Stimulated activated effector memory CD8-positive, alpha-beta T cell treated with anti-CD3 and anti-CD28 coated beads, Interleukin-12 subunit alpha, Interleukin-12 subunit beta, amount 100 ng/mL, for 72 hours (primary cell): Measurements from ENCODE around the gene GCFC2.

Source experiments
- ATAC-seq: fragments of 150-1000 bp; cut with Tn5 transposase; 2 replicates; pipeline ENCODE4 v1.10.0; 2021
- DNase-seq, 2 donors: peaks; one replicate each; pipeline ENCODE4 v3.0.0; 2021 to 2022; ENCODE audit warnings: low spot score in 2 of 2
- H3K27ac Mint-ChIP-seq: one replicate; pipeline ENCODE4 v1.8.0; 2022; ENCODE audit warnings: mild to moderate bottlenecking, mixed read lengths
- H3K36me3 Mint-ChIP-seq: one replicate; pipeline ENCODE4 v1.8.0; 2022; ENCODE audit warnings: mild to moderate bottlenecking, mixed read lengths
- H3K4me1 Mint-ChIP-seq: one replicate; pipeline ENCODE4 v1.8.0; 2022; ENCODE audit warnings: mixed read lengths
- H3K4me3 Mint-ChIP-seq: one replicate; pipeline ENCODE4 v1.8.0; 2022; ENCODE audit warnings: mild to moderate bottlenecking, mixed read lengths
- H3K9me3 Mint-ChIP-seq: one replicate; pipeline ENCODE4 v1.8.0; 2022; ENCODE audit warnings: mixed read lengths

The GCFC2 gene

DNA sequence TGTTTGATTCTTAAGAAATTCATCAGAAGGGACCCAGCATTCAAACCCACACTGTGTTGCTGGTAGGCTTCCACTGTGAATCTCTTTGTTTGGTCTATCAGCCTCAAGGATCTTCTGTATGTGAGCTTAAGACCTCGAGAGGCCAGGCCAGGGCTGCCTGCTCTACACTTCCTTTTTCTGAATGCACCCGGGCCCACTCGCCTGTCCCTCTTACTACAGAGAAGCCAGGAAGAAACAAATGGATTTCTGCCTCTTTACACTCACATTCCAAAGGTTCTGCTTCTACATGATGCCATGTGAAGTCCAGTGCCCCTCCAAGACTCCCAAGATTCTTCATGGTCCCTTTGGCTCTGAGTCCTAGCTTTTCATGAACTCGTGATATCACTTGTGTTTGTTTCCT is 89.5 kb downstream of the GCFC2 start:
- no peak overlapping the region for H3K4me3 Mint-ChIP-seq

DNA sequence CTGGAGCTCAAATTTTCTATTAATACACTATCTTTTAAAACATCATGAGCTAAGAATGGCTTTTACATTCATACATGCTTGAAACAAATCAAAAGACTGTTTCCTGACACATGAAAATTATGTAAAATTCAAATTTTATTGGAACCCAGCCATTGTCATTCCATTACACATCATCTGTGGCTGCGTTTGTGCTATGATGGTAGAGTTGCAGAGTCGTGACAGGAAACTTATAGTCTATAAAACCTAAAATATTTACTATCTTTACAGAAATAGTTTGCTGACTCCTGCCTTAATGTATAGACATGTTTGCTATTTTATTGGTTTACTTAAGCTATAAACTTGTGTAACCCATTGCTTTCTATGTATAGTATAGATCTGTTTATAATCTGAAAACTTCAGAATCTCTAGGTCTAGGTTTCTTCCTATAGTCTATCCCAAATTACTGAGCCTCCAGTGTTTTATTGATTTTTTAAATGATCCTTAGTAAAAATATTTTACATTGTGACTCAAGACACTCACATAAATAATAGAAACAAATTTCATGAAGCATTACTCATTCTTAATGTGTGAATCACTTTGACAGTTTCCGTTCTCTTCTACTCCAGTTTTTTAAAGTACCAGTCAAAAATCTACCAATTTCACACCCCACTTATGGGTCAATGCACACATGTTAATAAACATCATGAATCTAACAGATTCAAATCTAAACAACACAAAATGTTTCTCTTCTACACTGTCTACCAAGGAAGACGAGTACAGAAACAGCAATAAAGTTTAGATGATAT is 90.6 kb downstream of the GCFC2 start:
- Mint-ChIP-seq H3K4me3 (no peak overlapping the region), H3K4me1 (no peaks in the 10 kb centered on the region), H3K36me3 (no peaks in the 10 kb centered on the region), H3K9me3 (no peaks in the 10 kb centered on the region), H3K27ac (no peak overlapping the region)
- ATAC-seq (no peak), DNase-seq (no peak)

More for the DNA sequence above, 89.5 kb downstream of the GCFC2 start:
- no peak for DNase-seq
- Mint-ChIP-seq H3K9me3 (no peaks in the 10 kb centered on the region), H3K36me3 (no peaks in the 10 kb centered on the region), H3K27ac (no peak overlapping the region), H3K4me1 (no peaks in the 10 kb centered on the region)
- ATAC-seq: no peak

DNA sequence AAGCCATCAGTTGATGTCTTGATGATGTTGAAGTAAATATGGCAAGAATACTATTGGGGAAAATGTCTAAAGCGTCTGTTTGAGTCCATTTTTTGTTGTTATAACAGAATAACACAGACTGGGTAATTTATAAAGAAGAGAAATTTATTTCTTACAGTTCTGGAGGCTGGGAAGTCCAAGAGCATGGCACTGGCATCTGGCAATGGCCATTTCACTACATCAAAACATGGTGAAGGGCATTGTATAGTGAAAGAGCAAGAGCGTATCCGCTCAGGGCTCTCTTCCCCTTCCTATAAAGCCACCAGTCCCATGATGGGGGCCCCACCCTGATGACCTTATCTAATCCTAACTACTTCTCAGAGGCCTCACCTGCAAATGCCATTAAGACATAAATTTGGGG is 93.8 kb downstream of the GCFC2 start:
- Mint-ChIP-seq H3K36me3 (no peaks in the 10 kb centered on the region), H3K27ac (no peak overlapping the region), H3K4me3 (no peak overlapping the region), H3K9me3 (no peaks in the 10 kb centered on the region), H3K4me1 (no peaks in the 10 kb centered on the region)
- DNase-seq (no peak), ATAC-seq (no peak)

DNA sequence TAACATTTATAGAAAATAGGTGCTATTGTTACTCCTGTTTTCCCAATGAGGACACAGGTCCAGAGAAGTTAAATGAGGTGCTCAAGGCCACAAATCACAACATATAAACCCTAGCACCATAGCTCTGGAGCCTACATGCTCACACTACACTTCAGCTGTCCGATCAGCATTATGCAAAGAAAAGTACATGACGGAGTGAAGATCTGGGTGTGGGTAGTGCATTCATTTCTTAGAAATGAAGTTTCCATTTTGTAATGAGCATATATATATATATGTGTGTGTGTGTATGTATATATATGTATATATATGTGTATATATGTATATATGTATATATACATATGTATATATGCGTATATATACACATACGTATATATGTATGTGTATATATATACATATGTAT is 94.3 kb downstream of the GCFC2 start:
- Mint-ChIP-seq H3K27ac (no peak overlapping the region), H3K4me1 (no peaks in the 10 kb centered on the region), H3K36me3 (no peaks in the 10 kb centered on the region), H3K9me3 (no peaks in the 10 kb centered on the region), H3K4me3 (no peak overlapping the region)
- DNase-seq (no peak), ATAC-seq (no peak)

DNA sequence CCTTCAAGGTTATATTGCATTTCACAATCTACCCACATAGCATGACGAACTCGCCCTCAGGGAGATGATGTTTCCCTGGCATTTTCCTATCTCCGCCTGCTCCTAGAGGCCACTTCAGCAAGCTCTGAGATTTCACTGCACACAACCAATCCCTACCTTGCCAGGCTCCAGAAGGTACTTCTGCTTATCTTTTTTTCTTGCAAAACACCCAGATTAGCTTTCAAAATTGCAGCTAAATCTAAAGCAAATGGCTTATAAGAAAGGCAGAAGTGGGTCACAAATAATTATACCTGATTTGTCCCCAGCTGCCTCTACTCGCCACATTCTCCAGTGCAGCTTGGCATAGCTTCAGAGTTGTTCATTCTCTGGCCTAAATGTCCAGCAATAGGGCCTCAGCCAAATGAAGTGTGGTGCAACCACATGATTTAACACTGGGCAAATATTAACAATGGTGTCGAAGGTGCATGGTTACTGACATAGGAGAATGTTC is 96.5 kb downstream of the GCFC2 start:
- Mint-ChIP-seq H3K4me1 (no peaks in the 10 kb centered on the region), H3K36me3 (no peaks in the 10 kb centered on the region), H3K27ac (no peak overlapping the region), H3K9me3 (no peaks in the 10 kb centered on the region), H3K4me3 (no peak overlapping the region)
- DNase-seq (no peak), ATAC-seq (no peak)

DNA sequence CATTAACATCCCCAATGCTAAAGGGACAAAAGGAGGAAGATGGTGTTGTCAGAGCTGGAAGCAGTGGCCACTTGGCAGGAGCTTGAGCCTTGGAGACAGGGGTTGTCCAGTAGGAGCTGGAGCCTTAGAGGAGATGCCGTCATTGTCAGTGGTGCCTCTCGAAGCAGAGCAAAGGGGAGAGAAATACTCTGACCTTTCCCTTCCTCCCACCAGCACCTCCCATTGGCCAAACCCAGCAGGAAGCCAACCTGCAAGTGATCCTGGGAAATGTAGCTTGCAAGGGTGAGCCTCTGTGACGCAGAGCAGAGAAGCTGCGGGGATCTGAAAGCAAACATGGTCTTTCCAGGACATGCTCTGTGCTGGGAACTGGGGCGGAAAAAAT is 97.9 kb downstream of the GCFC2 start:
- H3K27ac Mint-ChIP-seq: no peak overlapping the region
- H3K36me3 Mint-ChIP-seq: no peaks in the 10 kb centered on the region
- H3K4me3 Mint-ChIP-seq: no peak overlapping the region
- no peaks in the 10 kb centered on the region for H3K9me3 Mint-ChIP-seq
- DNase-seq (no peak), ATAC-seq (no peak)
- H3K4me1 Mint-ChIP-seq: no peaks in the 10 kb centered on the region
